ENCODE data around the gene M1AP.

The M1AP gene

GRCh38 chr2:74560591-74560990 lies 87.5 kb downstream of the M1AP start:
- no peak overlapping the region for H2AFZ ChIP-seq (ENCODE audit: low read depth, low read length)
- ATAC-seq (ENCODE audit: insufficient read depth, low read depth): 0 out of 3 replicates have a peak, but pooled peaks have one; percentile 6
- no peak overlapping the region for H3K4me2 ChIP-seq (ENCODE audit: insufficient read depth, low read length)
- peaks cover 9% of the 10 kb centered on the region for H3K27me3 ChIP-seq (ENCODE audit: insufficient read depth, low read length, poor library complexity)
- H3K9ac ChIP-seq (ENCODE audit: low read depth, low read length): no peak overlapping the region
- no peak overlapping the region for H3K27ac ChIP-seq (ENCODE audit: low read length)
- no peaks in the 10 kb centered on the region for H3K9me3 ChIP-seq (ENCODE audit: insufficient read depth, low read length, severe bottlenecking)
- H3K79me2 ChIP-seq (ENCODE audit: insufficient read depth, low read length): peaks cover 3% of the 10 kb centered on the region; the same call in 1 of the 2 replicates
- no peak for DNase-seq
- H3K4me3 ChIP-seq (ENCODE audit: low read depth in 1 of 2, low read length in 2 of 2): no peak overlapping the region
- H4K20me1 ChIP-seq (ENCODE audit: insufficient read depth, low read length): peaks cover 10% of the 10 kb centered on the region; the same call in 1 of the 2 replicates
- no peak for TF ChIP-seq EZH2 (IDR thresholded peaks at IDR 0.05; ENCODE audit: borderline replicate concordance, low read depth, low read length, severe bottlenecking)
- TF ChIP-seq, protein P1, sequence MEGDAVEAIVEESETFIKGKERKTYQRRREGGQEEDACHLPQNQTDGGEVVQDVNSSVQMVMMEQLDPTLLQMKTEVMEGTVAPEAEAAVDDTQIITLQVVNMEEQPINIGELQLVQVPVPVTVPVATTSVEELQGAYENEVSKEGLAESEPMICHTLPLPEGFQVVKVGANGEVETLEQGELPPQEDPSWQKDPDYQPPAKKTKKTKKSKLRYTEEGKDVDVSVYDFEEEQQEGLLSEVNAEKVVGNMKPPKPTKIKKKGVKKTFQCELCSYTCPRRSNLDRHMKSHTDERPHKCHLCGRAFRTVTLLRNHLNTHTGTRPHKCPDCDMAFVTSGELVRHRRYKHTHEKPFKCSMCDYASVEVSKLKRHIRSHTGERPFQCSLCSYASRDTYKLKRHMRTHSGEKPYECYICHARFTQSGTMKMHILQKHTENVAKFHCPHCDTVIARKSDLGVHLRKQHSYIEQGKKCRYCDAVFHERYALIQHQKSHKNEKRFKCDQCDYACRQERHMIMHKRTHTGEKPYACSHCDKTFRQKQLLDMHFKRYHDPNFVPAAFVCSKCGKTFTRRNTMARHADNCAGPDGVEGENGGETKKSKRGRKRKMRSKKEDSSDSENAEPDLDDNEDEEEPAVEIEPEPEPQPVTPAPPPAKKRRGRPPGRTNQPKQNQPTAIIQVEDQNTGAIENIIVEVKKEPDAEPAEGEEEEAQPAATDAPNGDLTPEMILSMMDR (IDR thresholded peaks at IDR 0.05; ENCODE audit: borderline replicate concordance, extremely low read depth, low read length, poor library complexity, severe bottlenecking): no peak
- peaks cover 11% of the 10 kb centered on the region for H3K36me3 ChIP-seq (ENCODE audit: insufficient read depth, low read length)
- H3K4me1 ChIP-seq (ENCODE audit: insufficient read depth, low read length): peaks cover 6% of the 10 kb centered on the region

DNA sequence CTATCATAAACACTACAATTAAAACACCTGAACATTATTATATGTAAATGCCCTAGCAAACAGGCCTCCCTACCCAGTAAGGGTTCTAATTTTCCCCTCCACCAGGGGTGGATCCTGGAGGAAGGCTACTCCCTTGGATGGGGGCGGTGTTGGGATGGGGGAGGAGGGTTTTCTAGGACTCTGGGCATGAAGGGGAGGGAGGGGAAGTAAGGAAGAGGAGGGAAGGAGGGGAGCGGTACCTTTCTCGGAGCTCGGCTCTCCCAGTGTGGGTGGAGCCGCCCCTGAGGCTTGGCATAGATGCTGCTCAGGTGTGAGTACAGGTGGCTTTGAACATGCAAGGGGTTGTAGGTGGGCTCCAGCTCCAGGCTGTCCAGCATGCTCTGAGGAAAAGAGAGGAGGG lies 88.2 kb downstream of the M1AP start:
- no peak overlapping the region for H3K4me2 ChIP-seq (ENCODE audit: insufficient read depth, low read length)
- H3K27me3 ChIP-seq (ENCODE audit: insufficient read depth, low read length, poor library complexity): peaks cover 9% of the 10 kb centered on the region
- no peak overlapping the region for H3K27ac ChIP-seq (ENCODE audit: low read length)
- DNase-seq: no peak
- peaks cover 14% of the 10 kb centered on the region; the same call in 1 of the 2 replicates for H4K20me1 ChIP-seq (ENCODE audit: insufficient read depth, low read length)
- H3K9ac ChIP-seq (ENCODE audit: low read depth, low read length): no peak overlapping the region
- H3K79me2 ChIP-seq (ENCODE audit: insufficient read depth, low read length): peaks cover 9% of the 10 kb centered on the region
- H3K4me3 ChIP-seq (ENCODE audit: low read depth in 1 of 2, low read length in 2 of 2): no peak overlapping the region
- TF ChIP-seq, protein P1 (IDR thresholded peaks at IDR 0.05; ENCODE audit: borderline replicate concordance, extremely low read depth, low read length, poor library complexity, severe bottlenecking): no peak
- no peak for TF ChIP-seq EZH2 (IDR thresholded peaks at IDR 0.05; ENCODE audit: borderline replicate concordance, low read depth, low read length, severe bottlenecking)
- H3K4me1 ChIP-seq (ENCODE audit: insufficient read depth, low read length): peaks cover 13% of the 10 kb centered on the region
- no peaks in the 10 kb centered on the region for H3K9me3 ChIP-seq (ENCODE audit: insufficient read depth, low read length, severe bottlenecking)
- H3K36me3 ChIP-seq (ENCODE audit: insufficient read depth, low read length): peaks cover 11% of the 10 kb centered on the region
- ATAC-seq (ENCODE audit: insufficient read depth, low read depth): no peak
- no peak overlapping the region for H2AFZ ChIP-seq (ENCODE audit: low read depth, low read length)

- Histone ChIP-seq H3K79me2 (ENCODE audit: insufficient read depth, low read length) (peaks cover 13% of the 10 kb centered on the region), H3K27ac (ENCODE audit: low read length) (no peak overlapping the region), H3K9ac (ENCODE audit: low read depth, low read length) (no peak overlapping the region), H4K20me1 (ENCODE audit: insufficient read depth, low read length) (peaks cover 14% of the 10 kb centered on the region; the same call in 1 of the 2 replicates), H3K4me3 (ENCODE audit: low read depth in 1 of 2, low read length in 2 of 2) (no peak overlapping the region), H2AFZ (ENCODE audit: low read depth, low read length) (no peak overlapping the region), H3K4me1 (ENCODE audit: insufficient read depth, low read length) (peaks cover 20% of the 10 kb centered on the region), H3K36me3 (ENCODE audit: insufficient read depth, low read length) (peaks cover 11% of the 10 kb centered on the region), H3K4me2 (ENCODE audit: insufficient read depth, low read length) (no peak overlapping the region), H3K9me3 (ENCODE audit: insufficient read depth, low read length, severe bottlenecking) (no peaks in the 10 kb centered on the region), H3K27me3 (ENCODE audit: insufficient read depth, low read length, poor library complexity) (peaks cover 9% of the 10 kb centered on the region)
- DNase-seq (no peak), ATAC-seq (ENCODE audit: insufficient read depth, low read depth) (no peak)
- no peak for TF ChIP-seq EZH2 (IDR thresholded peaks at IDR 0.05; ENCODE audit: borderline replicate concordance, low read depth, low read length, severe bottlenecking)
- TF ChIP-seq, protein P1 (IDR thresholded peaks at IDR 0.05; ENCODE audit: borderline replicate concordance, extremely low read depth, low read length, poor library complexity, severe bottlenecking): no peak
Measured at GRCh38 chr2:74558284-74559230, 89.6 kb downstream of the M1AP start.

Measured in DND-41 (cell line).